H1 (cell line): ENCODE data around the gene RSKR. TPM values are rescaled to one million over a fixed set of nuclear protein-coding genes. Genes with fewer than 3 reads are reported as not detected.

ENCODE experiments used
- CTCF ChIA-PET: fragments of 300-600 bp; sonication (Branson Sonifier 250); formaldehyde crosslinking; loops from one replicate; lab custom pipeline; 2021; ENCODE audit not compliant: partially characterized antibody; lab: Charles Lee
- POLR2A ChIA-PET: fragments of 300-600 bp; sonication (Branson Sonifier 250); formaldehyde crosslinking; loops from one replicate; lab custom pipeline; 2021; ENCODE audit warnings: inconsistent platforms; ENCODE audit not compliant: partially characterized antibody; lab: Charles Lee
- DNase-seq, 2 experiments: peaks; one replicate each; pipeline versions ENCODE4 v3.0.0 to v3.0.0-alpha.2; 2010 to 2022; ENCODE audit warnings: low spot score in 2 of 2, low read depth in 1 of 2, mixed read lengths in 1 of 2
- FAIRE-seq: peaks from 2 replicates; lab custom pipeline; 2011; peaks lifted over from hg19 to GRCh38; lab: Jason Lieb, UNC
- H2AFZ ChIP-seq: 2 replicates; pipeline ENCODE4 v1.8.1; 2012; ENCODE audit warnings: low read length, inconsistent platforms
- H2AK5ac ChIP-seq: 2 replicates; pipeline ENCODE4 v1.6.1; 2013; ENCODE audit warnings: low read depth, low read length
- H2BK120ac ChIP-seq: replicated peaks from 2 replicates; pipeline ENCODE3; 2013; ENCODE audit warnings: low read depth, low read length, inconsistent platforms
- H2BK12ac ChIP-seq: 2 replicates; pipeline ENCODE4 v1.6.1; 2013; ENCODE audit warnings: low read depth, low read length
- H2BK15ac ChIP-seq: 2 replicates; pipeline ENCODE4 v1.6.1; 2013; ENCODE audit warnings: low read length
- H2BK20ac ChIP-seq: 2 replicates; pipeline ENCODE4 v1.6.1; 2013; ENCODE audit warnings: low read length
- H2BK5ac ChIP-seq: 2 replicates; pipeline ENCODE4 v1.6.1; 2013; ENCODE audit warnings: low read depth, low read length
- H3K14ac ChIP-seq: 2 replicates; pipeline ENCODE4 v1.6.1; 2013; ENCODE audit warnings: inconsistent platforms; ENCODE audit not compliant: insufficient read length
- H3K18ac ChIP-seq: 2 replicates; pipeline ENCODE4 v1.6.1; 2013; ENCODE audit warnings: low read length; ENCODE audit errors: extremely low read depth
- H3K23ac ChIP-seq: 2 replicates; pipeline ENCODE4 v1.6.1; 2013; ENCODE audit warnings: inconsistent platforms; ENCODE audit not compliant: insufficient read length
- H3K23me2 ChIP-seq: 2 replicates; pipeline ENCODE4 v1.6.1; 2013; ENCODE audit warnings: low read depth, low read length
- H3K27ac ChIP-seq: 2 replicates; pipeline ENCODE4 v1.6.1; 2011; ENCODE audit warnings: low read depth, low read length, inconsistent platforms
- H3K27me3 ChIP-seq, 4 experiments: replicated peaks in 1 of 4; 1 replicate in 1 of 4; 2 replicates in 3 of 4; pipeline versions ENCODE4 v1.6.1 to v1.8.1; 2011 to 2013; ENCODE audit warnings: low read length in 3 of 4, mild to moderate bottlenecking in 3 of 4, inconsistent platforms in 2 of 4, mixed read lengths in 2 of 4, moderate library complexity in 1 of 4; ENCODE audit not compliant: control insufficient read depth in 3 of 4, insufficient read depth in 3 of 4; ENCODE audit errors: extremely low read depth in 1 of 4
- H3K36me3 ChIP-seq, 4 experiments: 2 replicates each; pipeline versions ENCODE4 v1.6.1 to v1.8.1; 2011 to 2013; ENCODE audit warnings: mild to moderate bottlenecking in 4 of 4, low read length in 3 of 4, moderate library complexity in 2 of 4, control low read depth in 1 of 4, inconsistent platforms in 1 of 4; ENCODE audit not compliant: insufficient read depth in 4 of 4, control insufficient read depth in 2 of 4
- H3K4ac ChIP-seq: replicated peaks from 2 replicates; pipeline ENCODE3; 2013; ENCODE audit warnings: low read length, low read depth, mixed read lengths, inconsistent platforms; ENCODE audit not compliant: insufficient read length
- H3K4me1 ChIP-seq, 4 experiments: replicated peaks in 1 of 4; 1 replicate in 1 of 4; 2 replicates in 3 of 4; pipeline versions ENCODE4 v1.6.1 to v1.8.1; 2011 to 2013; ENCODE audit warnings: low read length in 3 of 4, inconsistent platforms in 2 of 4, mixed read lengths in 1 of 4; ENCODE audit not compliant: insufficient read depth in 4 of 4, control insufficient read depth in 3 of 4
- H3K4me2 ChIP-seq, 2 experiments: 2 replicates each; pipeline versions ENCODE4 v1.6.1 to v1.8.1; 2011 to 2013; ENCODE audit warnings: low read depth in 2 of 2, low read length in 2 of 2, control low read depth in 1 of 2, inconsistent platforms in 1 of 2, mild to moderate bottlenecking in 1 of 2; ENCODE audit not compliant: insufficient read depth in 1 of 2
- H3K4me3 ChIP-seq, 4 experiments: fragments of 200-600, 300-600 bp in 1 of 4; sonication (generic), shearing (Covaris generic), sonication (Bioruptor Twin) in 1 of 4; 2 replicates each; pipeline versions ENCODE4 v1.5.1 to v1.8.1; 2011 to 2016; ENCODE audit warnings: low read length in 4 of 4, low read depth in 3 of 4, control low read depth in 2 of 4, inconsistent platforms in 2 of 4, mild to moderate bottlenecking in 2 of 4, mixed read lengths in 1 of 4, moderate library complexity in 1 of 4; ENCODE audit not compliant: insufficient read depth in 2 of 4; ENCODE audit errors: extremely low read depth in 1 of 4
- H3K56ac ChIP-seq: replicated peaks from 2 replicates; pipeline ENCODE3; 2013; ENCODE audit warnings: low read depth, mild to moderate bottlenecking, mixed read lengths, low read length, inconsistent platforms; ENCODE audit not compliant: insufficient read length
- H3K79me1 ChIP-seq: 2 replicates; pipeline ENCODE4 v1.6.1; 2013; ENCODE audit warnings: low read depth, low read length, control low read depth
- H3K79me2 ChIP-seq, 2 experiments: 2 replicates each; pipeline versions ENCODE4 v1.6.1 to v1.8.1; 2012 to 2013; ENCODE audit warnings: low read length in 2 of 2, mild to moderate bottlenecking in 2 of 2, inconsistent platforms in 1 of 2; ENCODE audit not compliant: insufficient read depth in 2 of 2, control insufficient read depth in 1 of 2
- H3K9ac ChIP-seq, 4 experiments: replicated peaks in 1 of 4; 1 replicate in 1 of 4; 2 replicates in 3 of 4; pipeline versions ENCODE4 v1.6.1 to v1.8.1; 2011 to 2013; ENCODE audit warnings: low read depth in 3 of 4, low read length in 3 of 4, control low read depth in 2 of 4, mild to moderate bottlenecking in 2 of 4, moderate library complexity in 2 of 4, inconsistent platforms in 1 of 4; ENCODE audit errors: extremely low read depth in 1 of 4
- H3K9me3 ChIP-seq, 2 experiments: 2 replicates each; pipeline versions ENCODE4 v1.6.1 to v1.8.1; 2012 to 2013; ENCODE audit warnings: mild to moderate bottlenecking in 2 of 2, moderate library complexity in 2 of 2, control low read depth in 1 of 2, inconsistent platforms in 1 of 2, low read depth in 1 of 2, low read length in 1 of 2, mixed read lengths in 1 of 2; ENCODE audit not compliant: insufficient read depth in 2 of 2
- H4K20me1 ChIP-seq, 2 experiments: replicated peaks in 1 of 2; 2 replicates each; pipeline versions ENCODE3 to v1.8.1; 2011 to 2013; ENCODE audit warnings: inconsistent platforms in 2 of 2, low read length in 2 of 2, mild to moderate bottlenecking in 1 of 2; ENCODE audit not compliant: insufficient read depth in 2 of 2, control insufficient read depth in 1 of 2
- H4K5ac ChIP-seq: 2 replicates; pipeline ENCODE4 v1.6.1; 2013; ENCODE audit warnings: low read length, low read depth, mixed read lengths, inconsistent platforms; ENCODE audit not compliant: insufficient read length
- H4K8ac ChIP-seq: 2 replicates; pipeline ENCODE4 v1.8.0; 2013; ENCODE audit warnings: mild to moderate bottlenecking, moderate library complexity, low read length, inconsistent platforms; ENCODE audit not compliant: insufficient read depth; ENCODE audit errors: extremely low read depth
- H4K91ac ChIP-seq: replicated peaks from 2 replicates; pipeline ENCODE3; 2013; ENCODE audit warnings: low read length, mixed read lengths, inconsistent platforms; ENCODE audit not compliant: insufficient read length
- CBX5 ChIP-seq: fragments of 300-800, 300-1000 bp; sonication (generic); IDR thresholded peaks from 2 replicates; pipeline ENCODE4 v1.7.1; 2016; ENCODE audit warnings: antibody characterized with exemption, low read length, low read depth
- CTBP2 ChIP-seq: IDR thresholded peaks from 2 replicates; pipeline ENCODE4 v1.7.0; 2011; ENCODE audit warnings: borderline replicate concordance, mild to moderate bottlenecking, moderate library complexity, mixed read lengths, low read length; ENCODE audit not compliant: insufficient read depth, insufficient read length
- EZH2 ChIP-seq: fragments of 200-600 bp; sonication (generic); IDR thresholded peaks from 2 replicates; pipeline ENCODE4 v1.7.1; 2012; ENCODE audit warnings: low read depth, mild to moderate bottlenecking, moderate library complexity, low read length, inconsistent platforms; ENCODE audit not compliant: severe bottlenecking
- FOSL1 ChIP-seq: IDR thresholded peaks from 2 replicates; pipeline ENCODE4 v1.6.1; 2011; ENCODE audit warnings: mild to moderate bottlenecking, low read depth, low read length, moderate library complexity; ENCODE audit not compliant: insufficient read depth
- GTF2F1 ChIP-seq: IDR thresholded peaks from 2 replicates; pipeline ENCODE4 v1.6.1; 2012; ENCODE audit warnings: low read depth, low read length, improper control_type of control experiment, borderline replicate concordance
- KDM5A ChIP-seq: fragments of 200-600 bp; IDR thresholded peaks from 2 replicates; pipeline ENCODE4 v1.7.1; 2012; ENCODE audit warnings: mild to moderate bottlenecking, low read length, inconsistent platforms, mixed read lengths
- MAFK ChIP-seq: IDR thresholded peaks from 2 replicates; pipeline ENCODE4 v1.6.1; 2012; ENCODE audit warnings: low read depth, mild to moderate bottlenecking, improper control_type of control experiment, low read length
- POLR2AphosphoS5 ChIP-seq: IDR thresholded peaks from 2 replicates; pipeline ENCODE4 v1.6.1; 2011; ENCODE audit warnings: low read depth, low read length
- RXRA ChIP-seq: IDR thresholded peaks from 2 replicates; pipeline ENCODE4 v1.6.1; 2011; ENCODE audit warnings: low read depth, mild to moderate bottlenecking, low read length, moderate library complexity; ENCODE audit not compliant: insufficient read depth
- SP2 ChIP-seq: IDR thresholded peaks from 2 replicates; pipeline ENCODE4 v1.6.1; 2012; ENCODE audit warnings: mild to moderate bottlenecking, low read length, inconsistent platforms
- SUZ12 ChIP-seq: fragments of 200-600 bp; sonication (generic); IDR thresholded peaks from 2 replicates; pipeline ENCODE4 v1.6.1; 2012; ENCODE audit warnings: mild to moderate bottlenecking, inconsistent platforms, low read length, moderate library complexity, mixed read lengths
- TBP ChIP-seq: IDR thresholded peaks from 2 replicates; pipeline ENCODE4 v1.6.1; 2011; ENCODE audit warnings: low read depth, low read length, improper control_type of control experiment
- WGBS, 2 experiments: shearing (Covaris generic) in 1 of 2; methylation state at CpG; one replicate each; pipeline versions ENCODE4 v1.1.6 to v1.1.7; 2013 to 2015; ENCODE audit warnings: low lambda C conversion rate in 2 of 2, mixed read lengths in 2 of 2, inconsistent platforms in 1 of 2, low coverage in 1 of 2, missing lambda C conversion rate in 1 of 2; ENCODE audit not compliant: insufficient replicate concordance in 2 of 2, insufficient coverage in 1 of 2, insufficient read length in 1 of 2; ENCODE audit errors: extremely low coverage in 1 of 2, missing lambda C conversion rate in 1 of 2; 5-methylcytosine and 5-hydroxymethylcytosine counted together
- polyA plus RNA-seq, 7 experiments: library from polyadenylated mRNA; depleted of rRNA in 3 of 7; stranded (reverse) in 5 of 7; unstranded in 2 of 7; fragments of >200 nt in 5 of 7; fragments of 200-250 nt in 2 of 7; gene quantifications; 1 replicate in 5 of 7; 2 replicates in 1 of 7; 4 replicates in 1 of 7; pipeline versions ENCODE4 v1.2.1 to v1.2.3, GENCODE V29; 2011 to 2013; ENCODE audit warnings: missing spikeins in 2 of 7, mixed read lengths in 2 of 7
- total RNA-seq: library from RNA; stranded (reverse); fragmentation: NEBNext Ultra II Directional; extraction: Animal tissue kit (Norgen Biotek cat#: 25700); gene quantifications from 2 replicates; pipeline ENCODE4 v1.2.1, GENCODE V29; 2021
- TF ChIP-seq, protein P1 (sequence below): IDR thresholded peaks from 2 replicates; pipeline ENCODE4 v1.6.1; 2012; ENCODE audit warnings: inconsistent platforms

RSKR gene
- total and polyA plus RNA-seq, 2 of the 8 experiments (the other 6 are each of a cell fraction or from before 2014, with no cell fraction given), result 24.1 to 28.5 TPM

- peaks cover 0 to 4% of the 10 kb centered on the region in 2 experiments for H4K20me1 ChIP-seq
- H3K18ac ChIP-seq, result no peak overlapping the region
- no peak overlapping the region for H3K14ac ChIP-seq
- no peak for DNase-seq
- no peaks in the 10 kb centered on the region for H3K27me3 ChIP-seq
- no peak overlapping the region for H3K9ac ChIP-seq
- no peak overlapping the region for H4K8ac ChIP-seq
- H2BK20ac ChIP-seq, result no peak overlapping the region
- H2AFZ ChIP-seq, result no peak overlapping the region
- H3K4me2 ChIP-seq, result no peak overlapping the region
- H3K4ac ChIP-seq, result no peak overlapping the region
- H3K4me3 ChIP-seq, result no peak overlapping the region
- peaks cover 0 to 9% of the 10 kb centered on the region in 2 experiments; a peak in 2 of 4 replicates for H3K79me2 ChIP-seq
- H3K56ac ChIP-seq, result no peak overlapping the region
- H2BK5ac ChIP-seq, result no peak overlapping the region
- no peaks in the 10 kb centered on the region; the same call in 1 of the 2 replicates for H3K79me1 ChIP-seq
- H2AK5ac ChIP-seq, result no peak overlapping the region
- ChIA-PET CTCF (interaction anchor here (0.6 to 3.8 kb wide), 9 partner anchors 7 to 161 kb away, joined by 3 to 14 read pairs (median 3); partner anchors contain the start of genes SDF2 and SUPT6H), POLR2A (interaction anchor here (0.5 to 1.9 kb wide), 7 partner anchors 11 to 175 kb away, joined by 3 to 19 read pairs (median 3); partner anchors contain the start of genes PROCA1, SDF2 and SUPT6H)
- H4K91ac ChIP-seq, result no peak overlapping the region
- no peak overlapping the region for H3K23ac ChIP-seq
- H3K23me2 ChIP-seq, result peaks cover 5% of the 10 kb centered on the region; the same call in 1 of the 2 replicates
- no peak overlapping the region for H2BK15ac ChIP-seq
- 96% methylated on average over 2 of the region's 2 CpGs; no CpG with 5 or more reads in 1 of the 2 experiments for whole genome bisulfite sequencing, 2 experiments
- H4K5ac ChIP-seq, result no peak overlapping the region
- H3K36me3 ChIP-seq, result peaks cover 0 to 11% (median 10%) of the 10 kb centered on the region in 4 experiments; a peak in 7 of 8 replicates
- no peak for FAIRE-seq
- H3K4me1 ChIP-seq, result 0 out of 7 replicates have a peak, but pooled peaks cover 0 to 1% (median 0%) of the 10 kb centered on the region in 4 experiments
- no peak overlapping the region for H2BK12ac ChIP-seq
- H3K9me3 ChIP-seq, result no peaks in the 10 kb centered on the region
- H2BK120ac ChIP-seq, result no peak overlapping the region
- H3K27ac ChIP-seq, result no peak overlapping the region
- no peak for TF ChIP-seq EZH2
- no peak for TF ChIP-seq SP2
- TF ChIP-seq KDM5A, result no peak
- no peak for TF ChIP-seq CBX5
- no peak for TF ChIP-seq TBP
- TF ChIP-seq POLR2AphosphoS5, result no peak
- TF ChIP-seq CTBP2, result no peak
- no peak for TF ChIP-seq RXRA
- no peak for TF ChIP-seq SUZ12
- TF ChIP-seq FOSL1, result no peak
- TF ChIP-seq, protein P1, sequence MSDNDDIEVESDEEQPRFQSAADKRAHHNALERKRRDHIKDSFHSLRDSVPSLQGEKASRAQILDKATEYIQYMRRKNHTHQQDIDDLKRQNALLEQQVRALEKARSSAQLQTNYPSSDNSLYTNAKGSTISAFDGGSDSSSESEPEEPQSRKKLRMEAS, result no peak
- no peak for TF ChIP-seq MAFK
- TF ChIP-seq GTF2F1, result no peak
These were observed 34.7 kb upstream of the RSKR start for GRCh38 chr17:28648698-28649097.
